Panc1 (cell line): ENCODE results near the gene ZNF516.

Source experiments
- POLR2AphosphoS5 ChIP-seq: IDR thresholded peaks from 2 replicates; pipeline ENCODE4 v1.6.1; 2012; ENCODE audit warnings: mild to moderate bottlenecking, low read depth, low read length, moderate library complexity
- TF ChIP-seq, protein P1 (sequence below): fragments of 450-650 bp; IDR thresholded peaks from 2 replicates; pipeline ENCODE4 v1.5.1; 2017; ENCODE audit warnings: mild to moderate bottlenecking
- TF ChIP-seq, protein P2 (sequence below), 2 experiments: IDR thresholded peaks; 2 replicates each; pipeline ENCODE4 v1.6.1; 2011 to 2012; ENCODE audit warnings: low read depth in 2 of 2, control low read depth in 1 of 2, low read length in 1 of 2, mild to moderate bottlenecking in 1 of 2, moderate library complexity in 1 of 2; ENCODE audit not compliant: insufficient read depth in 1 of 2

DNA sequence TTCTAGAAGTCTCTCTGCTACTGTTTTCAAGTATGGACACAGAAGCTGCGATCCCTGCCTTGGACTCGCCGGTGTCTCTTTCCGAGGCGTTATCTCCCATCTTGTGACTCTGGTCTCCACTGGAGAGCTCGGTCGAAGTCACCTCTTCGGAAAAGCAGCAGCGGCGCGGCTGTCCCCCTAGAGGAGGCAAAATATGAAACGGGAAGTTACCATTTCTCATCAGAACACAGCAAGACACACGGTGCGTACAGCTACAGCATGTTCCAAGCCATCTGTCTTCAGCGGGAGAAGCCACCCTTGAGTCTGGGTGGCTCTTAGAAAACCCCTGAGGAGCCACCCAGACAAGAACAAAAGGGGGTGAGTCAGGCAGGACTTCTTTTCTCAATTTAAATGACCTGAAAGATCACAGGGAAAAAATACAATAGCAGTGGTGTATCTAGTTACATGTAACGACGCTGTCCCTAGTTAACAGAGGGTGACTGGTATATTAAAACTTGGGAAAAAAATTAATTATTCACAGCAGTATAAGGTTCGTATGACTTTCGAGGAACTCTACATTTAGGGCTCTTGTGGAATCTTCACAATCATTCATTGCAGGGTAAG is 114.8 kb downstream of the ZNF516 start:
- TF ChIP-seq, protein P1, sequence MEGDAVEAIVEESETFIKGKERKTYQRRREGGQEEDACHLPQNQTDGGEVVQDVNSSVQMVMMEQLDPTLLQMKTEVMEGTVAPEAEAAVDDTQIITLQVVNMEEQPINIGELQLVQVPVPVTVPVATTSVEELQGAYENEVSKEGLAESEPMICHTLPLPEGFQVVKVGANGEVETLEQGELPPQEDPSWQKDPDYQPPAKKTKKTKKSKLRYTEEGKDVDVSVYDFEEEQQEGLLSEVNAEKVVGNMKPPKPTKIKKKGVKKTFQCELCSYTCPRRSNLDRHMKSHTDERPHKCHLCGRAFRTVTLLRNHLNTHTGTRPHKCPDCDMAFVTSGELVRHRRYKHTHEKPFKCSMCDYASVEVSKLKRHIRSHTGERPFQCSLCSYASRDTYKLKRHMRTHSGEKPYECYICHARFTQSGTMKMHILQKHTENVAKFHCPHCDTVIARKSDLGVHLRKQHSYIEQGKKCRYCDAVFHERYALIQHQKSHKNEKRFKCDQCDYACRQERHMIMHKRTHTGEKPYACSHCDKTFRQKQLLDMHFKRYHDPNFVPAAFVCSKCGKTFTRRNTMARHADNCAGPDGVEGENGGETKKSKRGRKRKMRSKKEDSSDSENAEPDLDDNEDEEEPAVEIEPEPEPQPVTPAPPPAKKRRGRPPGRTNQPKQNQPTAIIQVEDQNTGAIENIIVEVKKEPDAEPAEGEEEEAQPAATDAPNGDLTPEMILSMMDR, result no peak
- TF ChIP-seq, protein P2, sequence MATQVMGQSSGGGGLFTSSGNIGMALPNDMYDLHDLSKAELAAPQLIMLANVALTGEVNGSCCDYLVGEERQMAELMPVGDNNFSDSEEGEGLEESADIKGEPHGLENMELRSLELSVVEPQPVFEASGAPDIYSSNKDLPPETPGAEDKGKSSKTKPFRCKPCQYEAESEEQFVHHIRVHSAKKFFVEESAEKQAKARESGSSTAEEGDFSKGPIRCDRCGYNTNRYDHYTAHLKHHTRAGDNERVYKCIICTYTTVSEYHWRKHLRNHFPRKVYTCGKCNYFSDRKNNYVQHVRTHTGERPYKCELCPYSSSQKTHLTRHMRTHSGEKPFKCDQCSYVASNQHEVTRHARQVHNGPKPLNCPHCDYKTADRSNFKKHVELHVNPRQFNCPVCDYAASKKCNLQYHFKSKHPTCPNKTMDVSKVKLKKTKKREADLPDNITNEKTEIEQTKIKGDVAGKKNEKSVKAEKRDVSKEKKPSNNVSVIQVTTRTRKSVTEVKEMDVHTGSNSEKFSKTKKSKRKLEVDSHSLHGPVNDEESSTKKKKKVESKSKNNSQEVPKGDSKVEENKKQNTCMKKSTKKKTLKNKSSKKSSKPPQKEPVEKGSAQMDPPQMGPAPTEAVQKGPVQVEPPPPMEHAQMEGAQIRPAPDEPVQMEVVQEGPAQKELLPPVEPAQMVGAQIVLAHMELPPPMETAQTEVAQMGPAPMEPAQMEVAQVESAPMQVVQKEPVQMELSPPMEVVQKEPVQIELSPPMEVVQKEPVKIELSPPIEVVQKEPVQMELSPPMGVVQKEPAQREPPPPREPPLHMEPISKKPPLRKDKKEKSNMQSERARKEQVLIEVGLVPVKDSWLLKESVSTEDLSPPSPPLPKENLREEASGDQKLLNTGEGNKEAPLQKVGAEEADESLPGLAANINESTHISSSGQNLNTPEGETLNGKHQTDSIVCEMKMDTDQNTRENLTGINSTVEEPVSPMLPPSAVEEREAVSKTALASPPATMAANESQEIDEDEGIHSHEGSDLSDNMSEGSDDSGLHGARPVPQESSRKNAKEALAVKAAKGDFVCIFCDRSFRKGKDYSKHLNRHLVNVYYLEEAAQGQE (IDR thresholded peaks at IDR 0.05; ENCODE audit: insufficient read depth in 1 of 2, low read depth in 2 of 2, low read length in 1 of 2), result no peak
- TF ChIP-seq POLR2AphosphoS5, result no peak
